HG03103 (cell line): ENCODE measurements around the gene PRRT2.
"Not testable (repeated sequence)": the region's sequence is repeated elsewhere in the genome, so short reads cannot be mapped to it uniquely, and the experiment has no call there.

Experiments
- ATAC-seq: cut with Tn5 transposase; IDR thresholded peaks from one replicate; pipeline ENCODE4 v1.9.1; 2021; ENCODE audit warnings: low read depth; ENCODE audit not compliant: unreplicated experiment

The PRRT2 gene

DNA sequence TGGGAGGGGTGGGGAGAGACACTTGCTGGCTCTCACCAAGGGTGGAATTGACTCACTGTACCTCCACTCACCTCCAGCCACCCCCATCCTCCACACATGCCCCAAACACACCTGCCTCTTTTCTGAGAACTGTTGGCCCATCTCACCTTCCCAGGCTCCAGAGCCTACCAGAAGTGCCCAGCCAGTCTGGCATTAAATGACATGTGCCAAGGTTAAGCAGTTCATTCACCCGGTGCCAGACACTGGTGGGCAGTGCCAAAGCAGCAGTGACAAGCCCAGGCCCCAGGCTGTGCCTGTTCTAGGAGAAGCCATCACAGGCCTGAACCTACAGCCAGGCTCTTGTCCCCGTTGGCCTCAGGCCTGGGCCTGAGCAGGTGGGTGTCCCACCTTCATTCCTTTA, 19.5 kb downstream of the PRRT2 start:
- no peak for ATAC-seq

DNA sequence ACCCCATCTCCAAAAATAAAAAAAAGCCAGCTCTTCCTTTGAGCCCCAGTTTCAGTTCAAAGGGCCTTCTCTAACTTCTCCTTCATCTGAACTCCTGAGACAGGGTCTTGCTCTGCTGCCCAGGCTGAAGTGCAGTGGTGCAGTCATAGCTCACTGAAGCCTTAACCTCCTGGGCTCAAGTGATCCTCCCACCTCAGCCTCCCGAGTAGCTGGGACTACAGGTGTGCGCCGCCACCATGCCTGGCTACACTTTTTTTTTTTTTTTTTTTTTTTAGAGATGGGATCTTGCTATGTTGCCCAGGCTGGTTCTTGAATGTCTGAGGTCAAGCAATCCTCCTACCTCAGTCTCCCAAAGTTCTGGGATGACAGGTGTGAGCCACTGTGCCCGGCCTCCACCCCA, 21.2 kb downstream of the PRRT2 start:
- ATAC-seq: not testable (repeated sequence)

DNA sequence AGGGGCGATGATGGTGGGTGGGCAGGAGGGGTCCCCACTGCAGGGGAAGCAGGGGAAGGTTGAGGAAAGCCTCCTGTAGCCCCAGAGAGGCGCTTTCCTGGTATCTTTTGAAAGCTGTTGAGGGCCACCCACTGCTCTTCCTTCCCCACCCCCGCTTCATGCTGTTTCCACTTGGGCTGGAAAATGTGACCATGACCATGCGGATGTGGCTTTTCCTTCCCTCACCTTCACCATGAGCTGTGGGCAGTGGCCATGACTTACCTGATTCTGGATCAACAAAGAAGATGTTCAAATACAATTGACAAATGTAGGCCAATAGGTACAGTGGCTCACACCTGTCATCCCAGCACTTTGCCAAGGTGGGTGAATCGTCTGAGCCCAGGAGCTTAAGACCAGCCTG, 22.1 kb downstream of the PRRT2 start:
- ATAC-seq: no peak

DNA sequence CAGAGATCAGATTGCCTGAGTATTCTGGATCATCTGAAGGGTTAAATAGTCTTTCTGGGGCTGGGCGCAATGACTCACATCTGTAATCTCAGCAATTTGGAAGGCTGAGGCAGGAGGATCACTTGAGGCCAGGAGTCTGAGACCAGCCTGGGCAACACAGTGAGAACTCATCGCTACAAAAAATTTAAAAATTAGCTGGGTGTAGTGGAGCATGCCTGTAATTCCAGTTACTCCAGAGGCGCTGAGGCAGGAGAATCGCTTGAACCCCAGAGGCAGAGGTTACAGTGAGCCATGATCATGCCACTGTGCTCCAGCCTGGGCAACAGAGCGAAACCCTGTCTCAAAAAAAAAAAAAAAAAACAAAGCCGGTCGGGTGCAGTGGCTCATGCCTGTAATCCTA, 23.9 kb downstream of the PRRT2 start:
- ATAC-seq: no peak

DNA sequence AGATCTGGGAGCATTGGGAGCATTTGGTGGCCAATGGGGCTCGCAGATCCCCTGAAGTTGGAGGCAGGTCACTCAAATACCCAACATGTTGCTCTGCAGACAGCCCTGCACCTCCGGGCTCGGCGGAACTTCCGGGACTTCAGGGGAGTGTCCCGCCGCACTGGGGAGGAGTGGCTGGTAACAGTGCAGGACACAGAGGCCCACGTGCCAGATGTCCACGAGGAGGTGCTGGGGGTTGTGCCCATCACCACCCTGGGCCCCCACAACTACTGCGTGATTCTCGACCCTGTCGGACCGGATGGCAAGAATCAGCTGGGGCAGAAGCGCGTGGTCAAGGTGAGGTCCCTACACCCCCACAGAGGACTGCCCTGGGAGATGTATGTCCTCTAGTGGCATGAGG, 24.6 kb downstream of the PRRT2 start:
- ATAC-seq: no peak

DNA sequence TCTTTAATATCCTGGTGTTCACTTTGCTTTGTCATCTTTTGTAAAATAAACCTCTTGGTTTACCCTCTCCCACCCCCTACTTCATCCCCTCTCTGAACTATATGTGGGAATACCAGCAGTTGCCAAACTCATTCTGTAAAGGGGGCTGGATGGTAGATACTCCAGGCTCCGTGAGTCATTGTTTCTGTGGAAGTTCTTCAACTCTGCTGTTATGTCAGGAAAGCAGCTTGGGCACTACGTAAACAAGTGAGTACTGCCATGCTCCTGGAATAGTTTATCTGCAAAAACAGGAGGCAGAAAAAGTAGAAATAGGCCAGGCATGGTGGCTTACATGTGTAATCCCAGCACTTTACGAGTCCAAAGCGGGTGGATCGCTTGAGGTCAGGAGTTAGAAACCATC, 25.8 kb downstream of the PRRT2 start:
- ATAC-seq: no peak

DNA sequence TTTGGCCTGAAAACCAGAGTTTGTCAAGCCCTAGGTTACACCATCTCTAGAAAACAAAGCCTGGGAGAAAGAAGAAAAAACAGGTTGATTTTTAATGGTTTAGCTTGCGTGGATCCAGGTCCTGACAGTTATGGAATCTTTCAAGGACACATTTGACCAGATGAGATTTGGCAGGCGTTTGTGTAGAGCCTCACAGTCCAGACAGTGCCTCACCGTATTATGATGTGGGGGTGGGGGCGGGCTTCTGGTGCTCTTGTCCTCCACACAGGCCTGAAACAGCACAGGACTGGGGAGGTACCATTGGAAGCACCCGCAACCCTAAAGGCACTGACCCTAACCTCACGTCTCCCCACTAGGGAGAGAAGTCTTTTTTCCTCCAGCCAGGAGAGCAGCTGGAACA, 27.8 kb downstream of the PRRT2 start:
- no peak for ATAC-seq

DNA sequence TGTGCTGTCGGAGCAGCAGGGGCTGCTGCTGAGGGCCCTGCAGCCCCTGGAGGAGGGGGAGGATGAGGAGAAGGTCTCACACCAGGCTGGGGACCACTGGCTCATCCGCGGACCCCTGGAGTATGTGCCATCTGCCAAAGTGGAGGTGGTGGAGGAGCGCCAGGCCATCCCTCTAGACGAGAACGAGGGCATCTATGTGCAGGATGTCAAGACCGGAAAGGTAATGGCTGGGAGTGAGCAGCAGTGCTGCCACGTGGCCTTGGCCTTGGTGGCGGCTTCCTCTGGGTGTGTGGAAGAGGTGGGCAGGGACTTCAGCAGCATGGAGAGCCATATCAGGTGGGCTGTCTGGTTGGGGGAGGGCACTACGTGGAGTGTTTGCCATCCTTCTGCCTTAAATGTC, 28.2 kb downstream of the PRRT2 start:
- no peak for ATAC-seq

DNA sequence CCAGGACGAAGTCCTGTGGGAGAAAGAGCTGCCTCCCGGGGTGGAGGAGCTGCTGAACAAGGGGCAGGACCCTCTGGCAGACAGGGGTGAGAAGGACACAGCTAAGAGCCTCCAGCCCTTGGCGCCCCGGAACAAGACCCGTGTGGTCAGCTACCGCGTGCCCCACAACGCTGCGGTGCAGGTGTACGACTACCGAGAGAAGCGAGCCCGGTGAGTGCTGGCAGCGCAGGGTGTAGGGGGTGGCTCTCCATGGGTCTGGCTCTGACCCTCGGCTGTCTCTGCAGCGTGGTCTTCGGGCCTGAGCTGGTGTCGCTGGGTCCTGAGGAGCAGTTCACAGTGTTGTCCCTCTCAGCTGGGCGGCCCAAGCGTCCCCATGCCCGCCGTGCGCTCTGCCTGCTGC, 29.6 kb downstream of the PRRT2 start:
- ATAC-seq: no peak

DNA sequence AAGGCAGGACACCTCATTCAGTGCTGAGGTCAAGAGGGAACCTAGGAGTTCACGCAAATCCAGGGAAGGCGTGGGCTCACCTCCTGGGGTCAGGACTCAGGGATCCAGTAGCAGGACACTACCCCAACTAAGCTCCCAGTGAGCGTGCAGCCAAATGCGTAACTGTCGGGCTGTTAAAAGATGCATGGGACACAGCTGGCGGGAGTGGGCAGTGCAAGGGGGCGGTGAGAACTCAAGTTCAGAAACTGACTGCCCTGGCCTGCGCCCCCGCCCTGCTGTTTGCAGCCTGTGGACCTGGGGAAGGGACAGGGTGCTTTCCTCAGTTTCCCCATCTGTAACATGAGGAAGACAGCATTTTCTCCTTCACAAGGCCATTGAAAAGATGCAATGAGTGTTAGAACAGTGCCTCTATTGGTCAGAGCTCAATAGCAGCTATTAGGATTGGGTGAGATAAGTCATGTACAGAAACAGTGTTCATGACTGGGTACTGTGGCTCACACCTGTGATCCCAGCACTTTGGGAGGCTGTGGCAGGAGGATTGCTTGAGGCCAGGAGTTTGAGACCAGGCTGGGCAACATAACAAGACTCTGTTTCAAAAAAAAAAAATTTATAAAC, 30.8 kb downstream of the PRRT2 start:
- no peak for ATAC-seq

DNA sequence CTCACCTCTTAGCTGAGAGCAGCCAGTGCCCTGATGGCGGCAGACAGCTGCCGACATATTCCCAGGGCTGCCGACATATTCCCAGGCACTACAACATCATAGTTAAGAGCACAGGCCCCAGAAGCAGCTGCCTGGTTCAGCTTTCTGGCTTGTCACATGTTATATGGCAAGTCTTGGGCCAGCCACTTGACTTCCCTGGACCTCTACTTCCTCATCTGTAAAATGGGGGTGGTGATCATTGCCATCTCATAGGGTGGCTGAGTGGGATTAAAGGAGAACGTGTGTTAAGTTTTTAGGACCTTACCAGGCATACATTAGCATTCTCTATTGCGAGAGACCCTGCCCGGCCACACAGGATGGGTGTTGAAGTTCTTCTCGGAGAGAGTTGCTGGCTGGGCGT, 31.9 kb downstream of the PRRT2 start:
- no peak for ATAC-seq

DNA sequence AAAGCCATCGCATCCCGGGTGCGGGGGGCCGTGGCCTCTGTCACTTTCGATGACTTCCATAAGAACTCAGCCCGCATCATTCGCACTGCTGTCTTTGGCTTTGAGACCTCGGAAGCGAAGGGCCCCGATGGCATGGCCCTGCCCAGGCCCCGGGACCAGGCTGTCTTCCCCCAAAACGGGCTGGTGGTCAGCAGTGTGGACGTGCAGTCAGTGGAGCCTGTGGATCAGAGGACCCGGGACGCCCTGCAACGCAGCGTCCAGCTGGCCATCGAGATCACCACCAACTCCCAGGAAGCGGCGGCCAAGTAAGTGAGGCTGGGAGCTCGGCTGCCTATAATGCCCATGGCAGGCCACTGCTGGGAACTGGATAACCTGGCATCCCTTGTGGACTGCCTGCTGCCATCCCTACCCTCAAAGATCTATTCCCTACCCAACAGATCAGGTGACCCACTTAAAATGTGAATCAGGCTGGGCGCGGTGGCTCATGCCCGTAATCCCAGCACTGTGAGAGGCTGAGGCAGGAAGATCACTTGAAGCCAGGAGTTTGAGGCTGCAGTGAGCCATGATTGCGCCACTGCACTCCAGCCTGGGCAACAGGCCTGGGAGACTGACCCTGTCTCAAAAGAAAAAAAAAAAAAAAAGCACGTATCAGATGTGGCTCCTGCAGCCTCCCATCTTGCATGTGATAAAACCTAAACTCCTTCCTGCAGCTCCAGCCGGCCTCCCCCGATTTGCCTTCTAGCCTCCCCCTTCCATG, 32.8 kb downstream of the PRRT2 start:
- ATAC-seq: no peak

DNA sequence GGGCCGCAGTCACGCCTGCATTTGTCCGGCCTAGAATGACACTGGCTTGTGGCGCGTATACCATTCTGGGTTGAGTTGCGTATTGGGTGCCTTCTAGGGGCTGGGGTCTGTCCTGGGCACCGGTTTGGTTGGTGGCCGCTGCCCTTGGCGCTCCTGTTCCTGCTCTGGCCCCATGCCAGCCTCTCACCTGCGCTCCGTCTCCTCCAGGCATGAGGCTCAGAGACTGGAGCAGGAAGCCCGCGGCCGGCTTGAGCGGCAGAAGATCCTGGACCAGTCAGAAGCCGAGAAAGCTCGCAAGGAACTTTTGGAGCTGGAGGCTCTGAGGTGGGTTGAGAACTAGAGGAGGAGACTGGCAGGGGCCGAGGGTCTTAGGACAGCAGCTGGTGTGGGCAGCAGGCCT, 33.7 kb downstream of the PRRT2 start:
- no peak for ATAC-seq

DNA sequence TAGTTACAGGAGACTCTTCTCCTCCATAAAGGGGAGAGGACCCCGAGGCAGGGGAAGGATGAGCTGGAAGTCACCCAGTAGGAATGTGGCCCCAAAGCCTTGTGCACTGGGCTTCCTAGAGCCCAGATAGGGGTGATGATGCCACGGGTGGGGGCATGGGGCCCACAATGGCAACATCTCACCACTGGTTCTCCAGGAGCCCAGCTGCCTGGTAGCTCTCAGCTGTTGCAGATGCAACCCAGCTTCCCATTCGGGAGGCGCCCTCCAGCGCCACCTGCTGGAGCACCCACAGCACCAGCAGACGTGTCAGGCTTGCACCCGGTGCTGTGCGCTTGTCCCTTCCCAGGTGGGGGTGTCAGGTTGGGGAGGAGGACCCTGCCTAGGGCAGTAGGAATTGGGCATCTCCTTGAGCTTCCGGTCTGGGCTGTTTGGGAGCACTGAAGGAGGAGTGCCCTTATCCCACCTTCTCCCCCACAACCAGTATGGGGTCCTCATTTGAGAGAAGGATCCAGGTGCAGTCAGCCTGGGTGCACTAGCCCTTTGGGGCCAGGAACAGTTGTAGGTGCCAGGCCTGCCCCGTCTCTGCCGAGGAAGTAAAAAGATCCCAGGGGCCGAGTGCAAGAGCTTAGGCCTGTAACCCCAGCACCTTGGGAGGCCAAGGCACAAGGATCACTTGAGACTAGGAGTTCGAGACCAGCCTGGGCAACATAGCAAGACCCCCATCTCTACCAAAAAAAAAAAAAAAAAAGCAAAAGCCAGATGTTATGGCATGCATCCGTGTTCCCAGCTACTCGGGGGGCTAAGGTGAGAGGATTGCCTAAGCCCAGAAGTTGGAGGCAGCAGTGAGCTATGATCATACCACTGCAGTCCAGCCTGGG, 36.7 kb downstream of the PRRT2 start:
- ATAC-seq: no peak

DNA sequence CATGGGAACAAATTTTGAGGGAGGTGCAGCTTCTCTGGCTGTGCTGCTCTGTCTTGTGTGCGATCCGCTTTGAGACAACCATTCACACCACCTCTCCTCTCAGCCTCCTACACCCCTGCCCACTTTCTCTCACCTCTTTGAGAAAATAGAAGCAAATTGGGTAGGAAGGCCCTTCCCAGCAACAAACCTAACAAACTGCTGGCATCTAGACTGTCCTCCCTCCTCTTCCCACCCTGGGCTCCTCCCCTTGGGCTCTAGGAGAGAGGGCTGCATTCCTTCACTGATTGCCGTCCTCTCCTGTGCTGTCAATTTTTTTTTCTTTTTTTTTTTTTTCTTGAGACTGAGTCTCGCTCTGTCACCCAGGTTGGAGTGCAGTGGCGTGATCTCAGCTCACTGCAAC, 37.5 kb downstream of the PRRT2 start:
- no peak for ATAC-seq

DNA sequence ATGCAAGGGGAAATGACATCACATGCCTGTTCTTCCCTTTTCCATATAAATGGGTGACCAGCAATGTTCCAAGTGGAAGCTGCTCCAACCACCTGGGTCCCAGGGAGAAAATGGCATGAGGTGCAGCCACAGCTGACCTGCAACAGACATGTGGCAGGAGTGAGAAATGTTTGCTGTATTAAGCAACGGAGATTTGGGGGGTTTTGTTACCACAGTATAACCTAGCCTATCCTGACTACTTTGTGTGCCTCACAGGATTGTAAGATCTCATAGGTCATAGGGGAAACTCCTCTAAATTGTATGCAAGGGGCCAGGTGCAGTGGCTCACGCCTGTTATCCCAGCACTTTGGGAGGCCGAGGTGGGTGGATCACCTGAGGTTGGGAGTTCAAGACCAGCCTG, 39.0 kb downstream of the PRRT2 start:
- ATAC-seq: no peak

DNA sequence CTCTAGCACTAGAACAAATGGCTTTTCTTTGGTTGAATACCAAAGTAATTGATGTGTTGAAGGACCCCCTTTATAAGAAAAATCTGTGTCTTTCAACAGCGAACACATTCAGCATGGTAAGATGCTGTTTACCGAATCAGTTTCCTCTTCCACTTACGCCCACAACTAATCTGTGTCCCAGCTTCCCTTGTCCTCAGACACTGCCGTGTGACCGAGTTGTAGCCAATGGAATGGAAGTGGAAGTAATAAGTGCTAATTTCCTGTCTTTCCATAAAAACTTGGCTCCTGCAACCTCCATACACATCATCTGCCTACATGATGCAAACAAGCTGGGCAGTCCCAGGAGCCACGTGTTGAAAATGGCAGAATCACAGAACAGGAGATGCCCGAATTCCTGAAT, 40.7 kb downstream of the PRRT2 start:
- ATAC-seq: no peak

DNA sequence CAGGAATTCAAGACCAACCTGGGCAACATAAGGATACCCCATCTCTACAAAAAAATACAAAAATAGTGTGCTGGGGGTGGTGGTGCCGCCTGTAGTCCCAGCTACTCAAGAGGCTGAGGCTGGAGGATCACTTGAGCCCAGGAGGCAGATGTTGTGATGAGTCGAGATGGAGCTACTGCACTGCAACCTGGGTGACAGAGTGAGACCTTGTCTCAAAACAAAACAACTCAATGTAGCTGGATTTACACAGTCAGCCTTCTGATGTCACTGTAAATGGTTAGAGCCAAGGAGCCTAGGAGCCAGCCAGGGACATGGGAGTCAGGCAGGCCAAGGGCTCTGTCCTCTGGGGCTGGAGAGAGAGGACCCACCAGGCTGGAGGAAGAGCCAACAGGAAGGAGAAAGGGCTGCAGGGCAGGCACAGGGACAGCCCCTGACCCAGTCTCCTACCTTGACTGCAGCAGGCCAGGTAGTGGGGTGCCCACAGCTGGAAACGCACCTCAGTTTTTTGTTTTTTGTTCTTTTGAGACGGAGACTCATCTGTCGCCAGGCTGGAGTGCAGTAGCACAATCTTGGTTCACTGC, 42.6 kb downstream of the PRRT2 start:
- ATAC-seq: no peak

DNA sequence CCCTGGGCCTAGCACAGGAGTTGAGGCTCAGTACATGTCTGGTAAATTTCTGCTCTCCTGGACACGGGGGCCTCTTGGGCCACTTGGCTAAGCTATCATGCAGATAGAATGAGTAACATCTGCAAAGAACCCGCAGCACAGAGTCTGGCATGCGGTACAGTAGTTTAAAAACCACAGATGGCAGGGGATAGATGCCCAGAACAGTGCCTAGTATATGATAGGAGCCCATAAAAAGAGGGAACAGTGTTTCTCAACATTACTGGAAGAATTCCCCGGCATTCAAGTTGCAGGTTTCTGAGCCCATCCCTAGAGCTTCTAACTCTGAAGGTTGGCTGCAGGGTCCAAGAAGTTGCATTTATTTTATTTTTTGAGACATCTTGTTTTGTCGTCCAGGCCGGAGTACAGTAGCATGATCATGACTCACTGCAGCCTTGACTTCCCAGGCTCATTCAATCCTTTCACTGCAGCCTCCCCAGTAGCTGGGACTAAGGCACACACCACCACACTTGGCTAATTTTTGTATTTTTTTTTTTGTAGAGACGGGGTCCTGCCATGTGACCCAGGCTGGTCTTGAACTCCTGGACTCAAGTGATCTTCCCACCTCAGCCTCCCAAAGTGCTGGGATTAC, 45.3 kb downstream of the PRRT2 start:
- no peak for ATAC-seq

DNA sequence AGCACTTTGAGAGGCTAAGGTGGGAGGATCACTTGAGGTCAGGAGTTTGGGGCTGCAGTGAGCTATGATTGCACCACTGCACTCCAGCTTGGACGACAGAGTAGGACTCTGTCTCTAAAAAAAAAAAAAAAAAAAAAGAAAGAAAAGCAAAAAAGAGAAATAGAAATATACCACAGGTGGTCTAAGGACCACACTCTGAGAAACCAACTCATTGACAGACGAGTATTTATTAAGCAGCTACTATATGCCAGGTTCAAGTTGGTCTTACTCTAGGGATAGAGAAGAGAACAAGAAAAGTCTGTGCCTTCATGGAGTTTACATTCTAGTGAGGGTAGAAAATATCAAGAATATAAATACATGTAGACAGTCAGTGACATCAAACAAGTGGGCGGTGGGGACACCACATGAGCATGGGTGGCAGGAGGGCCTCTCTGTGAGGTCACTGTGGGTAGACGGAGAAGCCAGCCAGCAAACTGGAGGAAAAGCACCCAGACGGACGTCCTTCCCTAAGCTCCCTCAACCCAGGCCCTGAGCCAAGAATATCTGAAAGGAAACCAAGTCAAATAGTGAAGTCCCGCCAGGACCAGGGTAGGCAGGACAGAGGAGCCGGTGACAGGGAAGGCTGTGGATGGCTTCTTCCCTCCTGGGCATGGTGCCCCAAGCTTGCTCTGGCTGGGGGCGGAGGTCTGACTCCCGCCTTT, 46.3 kb downstream of the PRRT2 start:
- ATAC-seq: no peak
